Neural cell (in vitro differentiated cells): Measurements from ENCODE around the gene OBP2A. TPM values are rescaled to one million over a fixed set of nuclear protein-coding genes. Genes with fewer than 3 reads are reported as not detected.

Experiments used
- H2AFZ ChIP-seq: fragments of 200-600, 300-800 bp; sonication (generic), shearing (Covaris generic); 2 replicates; pipeline ENCODE4 v1.6.0; 2014; ENCODE audit warnings: low read depth, mild to moderate bottlenecking, antibody characterized with exemption, low read length, moderate library complexity
- H3F3A ChIP-seq: fragments of 200-600 bp; shearing (Covaris generic); 2 replicates; pipeline ENCODE4 v1.6.1; 2016; ENCODE audit warnings: mild to moderate bottlenecking, moderate library complexity, mixed read lengths, antibody characterized with exemption, low read length; ENCODE audit not compliant: insufficient read depth, poor library complexity, severe bottlenecking
- H3K27ac ChIP-seq: fragments of 200-600, 300-800 bp; sonication (generic), shearing (Covaris generic); 2 replicates; pipeline ENCODE4 v1.5.1; 2014; ENCODE audit warnings: mild to moderate bottlenecking, low read length, moderate library complexity
- H3K27me3 ChIP-seq: fragments of 300-800, 200-600 bp; sonication (generic), shearing (Covaris generic); 2 replicates; pipeline ENCODE4 v1.6.0; 2014; ENCODE audit warnings: mild to moderate bottlenecking, low read depth, low read length, moderate library complexity; ENCODE audit not compliant: insufficient read depth
- H3K36me3 ChIP-seq: fragments of 300-800, 200-600 bp; sonication (generic), shearing (Covaris generic); 2 replicates; pipeline ENCODE4 v1.5.1; 2014; ENCODE audit warnings: mild to moderate bottlenecking, antibody characterized with exemption, low read length, moderate library complexity; ENCODE audit not compliant: insufficient read depth
- H3K4me2 ChIP-seq: fragments of 300-800, 200-600 bp; sonication (generic), shearing (Covaris generic); 2 replicates; pipeline ENCODE4 v1.6.0; 2014; ENCODE audit warnings: mild to moderate bottlenecking, low read length
- H3K4me3 ChIP-seq: fragments of 300-800, 200-600 bp; sonication (generic), shearing (Covaris generic); 2 replicates; pipeline ENCODE4 v1.5.1; 2014; ENCODE audit warnings: mild to moderate bottlenecking, low read length, moderate library complexity
- H3K79me2 ChIP-seq: fragments of 200-600 bp; shearing (Covaris generic); replicated peaks from 2 replicates; pipeline ENCODE4 v1.6.0; 2014; ENCODE audit warnings: mild to moderate bottlenecking, low read length, moderate library complexity; ENCODE audit not compliant: insufficient read depth
- H3K9ac ChIP-seq: fragments of 300-800, 200-600 bp; sonication (generic), shearing (Covaris generic); 2 replicates; pipeline ENCODE4 v1.6.1; 2016; ENCODE audit warnings: mild to moderate bottlenecking, low read length, mixed read lengths
- H3K9me2 ChIP-seq: fragments of 200-600 bp; shearing (Covaris generic); 2 replicates; pipeline ENCODE4 v1.6.1; 2016; ENCODE audit warnings: mild to moderate bottlenecking, low read length, mixed read lengths; ENCODE audit not compliant: insufficient read depth
- H3K9me3 ChIP-seq: fragments of 200-600, 300-800 bp; sonication (generic), shearing (Covaris generic); 2 replicates; pipeline ENCODE4 v1.6.1; 2016; ENCODE audit warnings: mild to moderate bottlenecking, mixed run types, low read length, moderate library complexity, mixed read lengths
- H4K20me1 ChIP-seq: fragments of 200-600 bp; shearing (Covaris generic); 2 replicates; pipeline ENCODE4 v1.6.1; 2016; ENCODE audit warnings: mild to moderate bottlenecking, mixed run types; ENCODE audit not compliant: insufficient read depth
- EP300 ChIP-seq: fragments of 450-650 bp; conservative IDR thresholded peaks from 2 replicates; pipeline ENCODE4 v1.6.1; 2014; ENCODE audit warnings: antibody characterized with exemption, mild to moderate bottlenecking, moderate library complexity; ENCODE audit not compliant: poor library complexity, severe bottlenecking
- EZH2 ChIP-seq: fragments of 200-600, 300-800 bp; shearing (Covaris generic), sonication (generic); IDR thresholded peaks from 2 replicates; pipeline ENCODE4 v1.6.1; 2014; ENCODE audit warnings: antibody characterized with exemption, low read length, borderline replicate concordance, mild to moderate bottlenecking; ENCODE audit not compliant: insufficient read depth, poor library complexity, severe bottlenecking
- MXI1 ChIP-seq: fragments of 450-650 bp; conservative IDR thresholded peaks from 2 replicates; pipeline ENCODE4 v1.6.1; 2014; ENCODE audit warnings: antibody characterized with exemption, mild to moderate bottlenecking; ENCODE audit not compliant: poor library complexity, severe bottlenecking
- POLR2AphosphoS5 ChIP-seq: IDR thresholded peaks from 2 replicates; pipeline ENCODE4 v1.6.1; 2012
- RAD21 ChIP-seq: fragments of 450-650 bp; conservative IDR thresholded peaks from 2 replicates; pipeline ENCODE4 v1.6.1; 2014; ENCODE audit warnings: antibody characterized with exemption, mild to moderate bottlenecking, moderate library complexity
- SMC3 ChIP-seq: fragments of 450-650 bp; conservative IDR thresholded peaks from 2 replicates; pipeline ENCODE4 v1.6.1; 2014; ENCODE audit warnings: antibody characterized with exemption, mild to moderate bottlenecking, moderate library complexity; ENCODE audit not compliant: poor library complexity
- TAF1 ChIP-seq: IDR thresholded peaks from 2 replicates; pipeline ENCODE4 v1.6.1; 2012; ENCODE audit warnings: low read depth
- polyA plus RNA-seq: library from polyadenylated mRNA; depleted of rRNA; stranded (reverse); fragments of >200 nt; gene quantifications from 2 replicates; pipeline ENCODE4 v1.2.3, GENCODE V29; 2014
- TF ChIP-seq, protein P1 (sequence below): fragments of 450-650 bp; IDR thresholded peaks from 2 replicates; pipeline ENCODE4 v1.5.1; 2014; ENCODE audit warnings: antibody characterized with exemption, mild to moderate bottlenecking, moderate library complexity; ENCODE audit not compliant: poor library complexity, severe bottlenecking
- TF ChIP-seq, protein P2 (sequence below): IDR thresholded peaks from 2 replicates; pipeline ENCODE4 v1.6.1; 2012; ENCODE audit warnings: borderline replicate concordance

The OBP2A gene
- polyA plus RNA-seq, 1 donor from 2014 or later: not detected

DNA sequence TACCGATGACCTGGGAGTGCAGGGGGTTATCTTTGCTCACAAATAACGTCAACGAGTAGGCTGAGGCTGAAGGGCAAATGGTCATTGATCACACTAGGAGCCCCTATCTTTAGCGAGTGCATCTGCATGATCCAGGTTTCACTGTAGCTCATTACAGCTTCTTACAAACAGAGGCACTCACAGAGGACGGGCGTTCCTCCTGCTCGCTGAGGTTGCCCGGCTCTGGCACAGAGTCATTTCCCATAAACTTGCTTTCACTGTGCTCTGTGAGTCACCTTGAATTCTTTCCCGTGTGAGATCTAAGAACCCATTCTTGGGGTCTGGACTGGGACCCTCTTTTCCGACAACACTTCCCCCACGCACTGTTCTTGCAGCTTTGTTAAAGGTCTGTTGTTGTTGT lies 13.7 kb downstream of the OBP2A start:
- no peak for TF ChIP-seq POLR2AphosphoS5
- TF ChIP-seq TAF1: no peak
- no peak for TF ChIP-seq MXI1
- no peak for TF ChIP-seq SMC3
- TF ChIP-seq RAD21: no peak
- no peak for TF ChIP-seq EP300
- TF ChIP-seq, protein P1, sequence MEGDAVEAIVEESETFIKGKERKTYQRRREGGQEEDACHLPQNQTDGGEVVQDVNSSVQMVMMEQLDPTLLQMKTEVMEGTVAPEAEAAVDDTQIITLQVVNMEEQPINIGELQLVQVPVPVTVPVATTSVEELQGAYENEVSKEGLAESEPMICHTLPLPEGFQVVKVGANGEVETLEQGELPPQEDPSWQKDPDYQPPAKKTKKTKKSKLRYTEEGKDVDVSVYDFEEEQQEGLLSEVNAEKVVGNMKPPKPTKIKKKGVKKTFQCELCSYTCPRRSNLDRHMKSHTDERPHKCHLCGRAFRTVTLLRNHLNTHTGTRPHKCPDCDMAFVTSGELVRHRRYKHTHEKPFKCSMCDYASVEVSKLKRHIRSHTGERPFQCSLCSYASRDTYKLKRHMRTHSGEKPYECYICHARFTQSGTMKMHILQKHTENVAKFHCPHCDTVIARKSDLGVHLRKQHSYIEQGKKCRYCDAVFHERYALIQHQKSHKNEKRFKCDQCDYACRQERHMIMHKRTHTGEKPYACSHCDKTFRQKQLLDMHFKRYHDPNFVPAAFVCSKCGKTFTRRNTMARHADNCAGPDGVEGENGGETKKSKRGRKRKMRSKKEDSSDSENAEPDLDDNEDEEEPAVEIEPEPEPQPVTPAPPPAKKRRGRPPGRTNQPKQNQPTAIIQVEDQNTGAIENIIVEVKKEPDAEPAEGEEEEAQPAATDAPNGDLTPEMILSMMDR: no peak
- no peak for TF ChIP-seq EZH2
- TF ChIP-seq, protein P2, sequence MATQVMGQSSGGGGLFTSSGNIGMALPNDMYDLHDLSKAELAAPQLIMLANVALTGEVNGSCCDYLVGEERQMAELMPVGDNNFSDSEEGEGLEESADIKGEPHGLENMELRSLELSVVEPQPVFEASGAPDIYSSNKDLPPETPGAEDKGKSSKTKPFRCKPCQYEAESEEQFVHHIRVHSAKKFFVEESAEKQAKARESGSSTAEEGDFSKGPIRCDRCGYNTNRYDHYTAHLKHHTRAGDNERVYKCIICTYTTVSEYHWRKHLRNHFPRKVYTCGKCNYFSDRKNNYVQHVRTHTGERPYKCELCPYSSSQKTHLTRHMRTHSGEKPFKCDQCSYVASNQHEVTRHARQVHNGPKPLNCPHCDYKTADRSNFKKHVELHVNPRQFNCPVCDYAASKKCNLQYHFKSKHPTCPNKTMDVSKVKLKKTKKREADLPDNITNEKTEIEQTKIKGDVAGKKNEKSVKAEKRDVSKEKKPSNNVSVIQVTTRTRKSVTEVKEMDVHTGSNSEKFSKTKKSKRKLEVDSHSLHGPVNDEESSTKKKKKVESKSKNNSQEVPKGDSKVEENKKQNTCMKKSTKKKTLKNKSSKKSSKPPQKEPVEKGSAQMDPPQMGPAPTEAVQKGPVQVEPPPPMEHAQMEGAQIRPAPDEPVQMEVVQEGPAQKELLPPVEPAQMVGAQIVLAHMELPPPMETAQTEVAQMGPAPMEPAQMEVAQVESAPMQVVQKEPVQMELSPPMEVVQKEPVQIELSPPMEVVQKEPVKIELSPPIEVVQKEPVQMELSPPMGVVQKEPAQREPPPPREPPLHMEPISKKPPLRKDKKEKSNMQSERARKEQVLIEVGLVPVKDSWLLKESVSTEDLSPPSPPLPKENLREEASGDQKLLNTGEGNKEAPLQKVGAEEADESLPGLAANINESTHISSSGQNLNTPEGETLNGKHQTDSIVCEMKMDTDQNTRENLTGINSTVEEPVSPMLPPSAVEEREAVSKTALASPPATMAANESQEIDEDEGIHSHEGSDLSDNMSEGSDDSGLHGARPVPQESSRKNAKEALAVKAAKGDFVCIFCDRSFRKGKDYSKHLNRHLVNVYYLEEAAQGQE: no peak
- Histone ChIP-seq H3K79me2 (no peaks in the 10 kb centered on the region), H2AFZ (no peak overlapping the region), H4K20me1 (no peaks in the 10 kb centered on the region), H3K9me2 (no peaks in the 10 kb centered on the region), H3K9me3 (no peaks in the 10 kb centered on the region), H3K4me3 (no peak overlapping the region), H3F3A (no peaks in the 10 kb centered on the region), H3K9ac (no peak overlapping the region), H3K4me2 (no peak overlapping the region), H3K36me3 (no peaks in the 10 kb centered on the region), H3K27ac (no peak overlapping the region), H3K27me3 (no peaks in the 10 kb centered on the region)

DNA sequence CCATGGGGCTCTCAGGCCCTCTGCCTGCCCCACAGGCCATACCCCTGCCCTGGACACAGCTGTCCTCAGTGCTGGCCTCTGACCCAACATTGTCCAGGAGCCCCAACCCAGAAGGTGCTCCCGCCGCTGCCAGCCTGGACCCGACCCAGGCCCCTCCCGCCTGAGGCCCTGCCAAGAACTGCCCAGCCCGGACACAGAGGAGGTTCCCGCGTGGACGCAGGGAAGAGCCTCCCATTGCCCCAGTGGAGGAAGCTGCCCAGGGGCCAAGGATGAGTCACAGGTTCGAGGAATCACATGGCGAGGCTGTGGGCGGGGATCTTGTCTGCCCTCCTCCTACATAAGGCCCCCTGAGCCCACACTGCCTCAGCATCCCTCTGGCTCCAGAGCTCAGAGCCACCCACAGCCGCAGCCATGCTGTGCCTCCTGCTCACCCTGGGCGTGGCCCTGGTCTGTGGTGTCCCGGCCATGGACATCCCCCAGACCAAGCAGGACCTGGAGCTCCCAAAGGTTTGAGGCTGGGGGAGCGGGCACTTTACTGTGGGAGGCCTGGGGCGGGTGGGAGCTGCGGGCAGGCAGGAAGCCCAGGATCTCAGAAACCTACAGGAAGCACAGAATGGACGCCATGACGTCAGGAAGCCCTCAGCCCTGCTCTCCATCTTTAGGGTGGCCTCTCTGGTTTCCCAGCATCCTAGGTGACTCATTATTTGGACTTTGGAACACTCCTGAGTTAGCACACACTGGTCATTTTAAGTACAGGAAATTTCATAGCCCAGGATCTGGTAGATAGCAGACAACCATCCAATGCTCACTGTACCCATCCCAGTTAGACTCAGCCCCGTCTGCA lies 15.7 kb downstream of the OBP2A start, which contains the start of gene PAEP:
Gene PAEP (plus strand): TSS at position 366 of the 844 bp plus-strand sequence.
- H3K36me3 ChIP-seq: no peaks in the 10 kb centered on the region
- H3K4me3 ChIP-seq: no peak within 1 kb of the TSS
- no peaks in the 10 kb centered on the region for H4K20me1 ChIP-seq
- H2AFZ ChIP-seq: no peak within 1 kb of the TSS
- no peaks in the 10 kb centered on the region for H3K79me2 ChIP-seq
- no peaks in the 10 kb centered on the region for H3K27me3 ChIP-seq
- H3K27ac ChIP-seq: no peak within 1 kb of the TSS
- no peak within 1 kb of the TSS for H3K9ac ChIP-seq
- no peak for TF ChIP-seq TAF1
- TF ChIP-seq EZH2: no peak
- TF ChIP-seq RAD21: no peak
- no peak for TF ChIP-seq MXI1
- no peak for TF ChIP-seq EP300
- no peak for TF ChIP-seq POLR2AphosphoS5
- TF ChIP-seq SMC3: no peak
- TF ChIP-seq, protein P1: no peak
- TF ChIP-seq, protein P2: no peak
- H3K4me2 ChIP-seq: no peak within 1 kb of the TSS
- no peaks in the 10 kb centered on the region for H3K9me3 ChIP-seq
- H3K9me2 ChIP-seq: no peaks in the 10 kb centered on the region
- no peaks in the 10 kb centered on the region for H3F3A ChIP-seq
